ENCODE results near the gene TEX53.

The TEX53 gene

GRCh38 chr9:114688909-114689610 is 31.5 kb upstream of the TEX53 start:
- Mint-ChIP-seq H3K4me1 (ENCODE audit: low read depth) (peaks cover 12% of the 10 kb centered on the region), H3K9me3 (no peaks in the 10 kb centered on the region), H3K36me3 (ENCODE audit: low read depth) (no peaks in the 10 kb centered on the region), H3K27me3 (peaks cover 7% of the 10 kb centered on the region), H3K4me3 (no peak overlapping the region), H3K27ac (no peak overlapping the region)
- intact Hi-C loops (cut with micrococcal nuclease), result no loop called here

DNA sequence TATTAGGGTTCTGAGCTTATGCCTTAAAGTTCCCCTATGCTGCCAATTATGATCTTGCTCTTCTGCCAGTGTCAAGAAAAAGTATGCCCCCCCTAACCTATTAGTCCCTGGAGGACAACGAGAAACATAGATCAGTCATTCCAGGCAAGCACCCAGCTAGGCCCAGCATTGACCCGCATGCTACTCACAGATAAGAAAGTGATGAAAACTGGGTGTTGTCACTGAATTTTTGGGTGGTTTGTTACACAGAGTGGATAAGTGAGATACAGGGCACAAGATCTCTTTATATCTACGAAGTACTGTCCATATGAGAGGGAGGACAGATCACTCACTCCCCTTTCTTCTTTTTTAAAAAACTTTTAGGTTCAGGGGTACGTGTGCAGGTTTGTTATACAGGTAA is 30.8 kb upstream of the TEX53 start:
- H3K36me3 Mint-ChIP-seq (ENCODE audit: low read depth), result no peaks in the 10 kb centered on the region
- H3K9me3 Mint-ChIP-seq, result no peaks in the 10 kb centered on the region
- no peak overlapping the region for H3K27ac Mint-ChIP-seq
- peaks cover 12% of the 10 kb centered on the region for H3K4me1 Mint-ChIP-seq (ENCODE audit: low read depth)
- H3K27me3 Mint-ChIP-seq, result peaks cover 7% of the 10 kb centered on the region
- intact Hi-C loops (cut with micrococcal nuclease), result no loop called here
- H3K4me3 Mint-ChIP-seq, result no peak overlapping the region

DNA sequence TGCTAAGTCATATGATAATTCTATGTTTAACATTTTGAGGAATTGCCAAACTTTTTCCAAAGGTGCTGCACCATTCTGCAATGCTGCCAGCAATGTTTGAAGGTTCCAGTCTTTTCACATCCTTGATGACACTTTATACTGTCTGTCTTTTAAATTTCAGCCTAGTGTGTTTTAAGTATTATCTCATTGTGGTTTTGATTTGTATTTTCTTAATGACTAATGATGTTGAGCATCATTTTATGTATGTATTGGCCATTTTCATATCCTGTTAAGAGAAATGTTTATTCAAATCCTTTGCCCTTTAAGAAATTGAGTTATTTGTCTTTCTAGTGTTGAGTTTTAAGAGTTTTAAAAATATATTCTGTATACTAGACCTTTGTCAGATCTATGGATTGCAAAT is 29.4 kb upstream of the TEX53 start:
- Mint-ChIP-seq H3K4me3 (no peak overlapping the region), H3K9me3 (no peaks in the 10 kb centered on the region), H3K36me3 (ENCODE audit: low read depth) (no peaks in the 10 kb centered on the region), H3K4me1 (ENCODE audit: low read depth) (peaks cover 12% of the 10 kb centered on the region), H3K27me3 (peaks cover 7% of the 10 kb centered on the region), H3K27ac (no peak overlapping the region)
- intact Hi-C loops (cut with micrococcal nuclease), result no loop called here

DNA sequence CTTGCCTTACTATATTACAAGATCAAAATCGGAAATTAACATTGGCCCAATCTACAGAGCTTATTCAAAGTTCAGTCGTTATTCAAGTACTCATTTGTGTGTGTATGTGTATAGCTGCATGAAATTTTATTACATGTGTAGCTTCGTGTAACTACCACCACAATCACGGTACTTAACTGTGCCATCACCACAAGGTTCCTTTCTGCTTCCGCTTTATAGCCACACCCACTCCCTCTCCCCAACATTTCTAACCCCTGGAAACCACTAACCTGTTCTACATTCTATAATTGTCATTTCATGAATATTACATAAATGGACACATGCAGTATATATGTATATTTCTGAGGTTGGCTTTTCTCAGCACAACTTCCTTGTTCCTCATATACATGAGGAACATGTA is 28.3 kb upstream of the TEX53 start:
- H3K4me3 Mint-ChIP-seq, result no peak overlapping the region

GRCh38 chr9:114684036-114684435 is 26.4 kb upstream of the TEX53 start:
- Mint-ChIP-seq H3K27ac (no peak overlapping the region), H3K9me3 (no peaks in the 10 kb centered on the region), H3K4me3 (no peak overlapping the region), H3K27me3 (no peaks in the 10 kb centered on the region), H3K4me1 (ENCODE audit: low read depth) (peaks cover 5% of the 10 kb centered on the region), H3K36me3 (ENCODE audit: low read depth) (no peaks in the 10 kb centered on the region)
- intact Hi-C loops (cut with micrococcal nuclease), result loop anchor here (5.0 kb wide), 1 partner anchor 53 kb away; no protein-coding TSS in a partner anchor

More for the DNA sequence above, 28.3 kb upstream of the TEX53 start:
- Mint-ChIP-seq H3K9me3 (no peaks in the 10 kb centered on the region), H3K4me1 (ENCODE audit: low read depth) (peaks cover 9% of the 10 kb centered on the region), H3K27me3 (peaks cover 6% of the 10 kb centered on the region), H3K36me3 (ENCODE audit: low read depth) (no peaks in the 10 kb centered on the region), H3K27ac (no peak overlapping the region)
- intact Hi-C loops (cut with micrococcal nuclease), result no loop called here

DNA sequence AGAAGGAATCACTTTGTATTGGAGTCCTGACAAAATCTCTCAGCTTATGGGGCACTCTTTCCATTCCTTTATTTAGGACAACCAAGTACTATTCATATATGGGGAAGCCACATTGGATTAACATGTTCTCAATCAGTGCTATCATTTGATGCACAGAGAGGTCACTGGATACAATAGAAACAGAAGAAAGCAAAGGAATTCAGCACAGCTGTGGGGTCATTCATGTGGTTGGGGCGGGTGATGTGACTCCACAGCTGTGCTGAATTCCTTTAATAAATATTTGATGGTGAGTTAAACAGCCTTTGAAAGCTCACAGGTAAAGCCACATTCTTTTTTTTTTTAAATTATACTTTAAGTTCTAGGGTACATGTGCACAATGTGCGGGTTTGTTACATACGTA is 25.2 kb upstream of the TEX53 start:
- no peak overlapping the region for H3K27ac Mint-ChIP-seq
- no peaks in the 10 kb centered on the region for H3K9me3 Mint-ChIP-seq
- peaks cover 1% of the 10 kb centered on the region for H3K27me3 Mint-ChIP-seq
- H3K36me3 Mint-ChIP-seq (ENCODE audit: low read depth), result no peaks in the 10 kb centered on the region
- H3K4me3 Mint-ChIP-seq, result no peak overlapping the region
- H3K4me1 Mint-ChIP-seq (ENCODE audit: low read depth), result peaks cover 15% of the 10 kb centered on the region
- intact Hi-C loops (cut with micrococcal nuclease), result loop anchor here (1.0 to 5.0 kb wide), 4 partner anchors 54 to 842 kb away; no protein-coding TSS in a partner anchor

GRCh38 chr9:114681594-114682332 is 24.2 kb upstream of the TEX53 start, which contains the start of gene TEX48:
TSS of gene TEX48 (minus strand) at chr9:114682192. CDS start at chr9:114671723, 10,469 bp downstream.
- intact Hi-C loops (cut with micrococcal nuclease), result loop anchor here (1.0 to 5.0 kb wide), 4 partner anchors 56 to 844 kb away; no protein-coding TSS in a partner anchor
- Mint-ChIP-seq H3K27ac (no peak within 1 kb of the TSS), H3K27me3 (peaks cover 2% of the 10 kb centered on the region)

DNA sequence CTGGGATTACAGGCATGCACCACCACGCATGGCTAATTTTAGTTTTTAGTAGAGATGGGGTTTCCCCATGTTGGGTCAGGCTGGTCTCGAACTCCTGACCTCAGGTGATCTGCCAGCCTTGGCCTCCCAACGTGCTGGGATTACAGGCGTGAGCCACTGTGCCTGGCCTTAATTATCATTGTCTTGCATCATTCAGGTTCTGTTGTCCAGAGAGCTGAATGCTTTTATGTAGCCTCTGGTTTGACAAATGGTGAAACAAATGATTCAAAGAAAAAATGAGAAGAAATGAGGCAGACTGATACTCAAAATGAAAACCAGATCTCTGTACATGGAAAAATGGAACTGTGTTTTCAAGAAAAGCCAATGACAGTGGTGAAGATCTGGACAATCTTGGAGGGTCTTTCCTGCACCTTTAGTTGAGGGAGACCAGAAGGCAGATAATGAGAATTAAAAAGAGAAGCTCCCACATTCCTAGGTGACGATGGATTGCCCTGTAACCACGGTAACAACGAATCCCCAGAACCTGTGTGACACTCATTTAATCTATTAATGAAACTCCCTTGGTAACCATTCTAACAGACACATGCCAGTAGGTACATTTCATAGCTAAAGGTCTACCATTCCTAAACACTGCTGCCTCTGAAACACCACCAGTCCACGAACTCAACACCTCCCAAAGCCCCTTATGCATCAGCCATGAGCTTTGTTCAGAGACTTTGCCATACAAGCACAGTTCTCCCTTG is 22.8 kb upstream of the TEX53 start:
- Mint-ChIP-seq H3K27ac (no peak overlapping the region), H3K27me3 (peaks cover 2% of the 10 kb centered on the region), H3K36me3 (ENCODE audit: low read depth) (no peaks in the 10 kb centered on the region), H3K4me1 (ENCODE audit: low read depth) (peaks cover 27% of the 10 kb centered on the region), H3K4me3 (no peak overlapping the region), H3K9me3 (no peaks in the 10 kb centered on the region)
- intact Hi-C loops (cut with micrococcal nuclease), result loop anchor here (5.0 kb wide), 1 partner anchor 57 kb away; no protein-coding TSS in a partner anchor

More at GRCh38 chr9:114681594-114682332, 24.2 kb upstream of the TEX53 start, which contains the start of gene TEX48:
- H3K4me1 Mint-ChIP-seq (ENCODE audit: low read depth), result peaks cover 26% of the 10 kb centered on the region
- H3K4me3 Mint-ChIP-seq, result no peak within 1 kb of the TSS
- no peaks in the 10 kb centered on the region for H3K9me3 Mint-ChIP-seq
- H3K36me3 Mint-ChIP-seq (ENCODE audit: low read depth), result no peaks in the 10 kb centered on the region

DNA sequence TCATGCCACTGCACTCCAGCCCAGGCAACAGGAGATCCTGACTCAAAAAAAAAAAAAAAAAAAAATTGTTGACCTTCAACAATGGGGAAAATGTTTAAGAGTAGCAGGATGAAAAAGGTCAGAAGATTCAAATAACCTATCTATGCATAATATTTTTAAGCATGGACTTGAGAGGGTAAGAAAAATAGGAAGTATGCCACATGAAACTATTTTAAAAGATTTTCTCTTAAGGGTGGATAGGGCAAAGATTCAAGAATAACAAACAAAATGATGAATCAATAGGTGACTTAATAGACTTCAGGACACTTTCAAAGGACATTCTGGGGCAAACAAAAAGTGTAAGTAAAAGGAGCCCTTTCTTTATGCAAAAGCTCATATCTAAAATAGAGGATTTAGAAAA is 21.2 kb upstream of the TEX53 start:
- Mint-ChIP-seq H3K36me3 (ENCODE audit: low read depth) (no peaks in the 10 kb centered on the region), H3K27ac (no peak overlapping the region), H3K4me1 (ENCODE audit: low read depth) (peaks cover 27% of the 10 kb centered on the region)

GRCh38 chr9:114678130-114678529 is 20.5 kb upstream of the TEX53 start:
- intact Hi-C loops (cut with micrococcal nuclease), result no loop called here
- Mint-ChIP-seq H3K9me3 (no peaks in the 10 kb centered on the region), H3K36me3 (ENCODE audit: low read depth) (no peaks in the 10 kb centered on the region), H3K27me3 (peaks cover 2% of the 10 kb centered on the region), H3K4me1 (ENCODE audit: low read depth) (peaks cover 27% of the 10 kb centered on the region), H3K27ac (no peak overlapping the region), H3K4me3 (no peak overlapping the region)

More for the DNA sequence above, 21.2 kb upstream of the TEX53 start:
- intact Hi-C loops (cut with micrococcal nuclease), result no loop called here
- Mint-ChIP-seq H3K4me3 (no peak overlapping the region), H3K27me3 (peaks cover 2% of the 10 kb centered on the region), H3K9me3 (no peaks in the 10 kb centered on the region)

DNA sequence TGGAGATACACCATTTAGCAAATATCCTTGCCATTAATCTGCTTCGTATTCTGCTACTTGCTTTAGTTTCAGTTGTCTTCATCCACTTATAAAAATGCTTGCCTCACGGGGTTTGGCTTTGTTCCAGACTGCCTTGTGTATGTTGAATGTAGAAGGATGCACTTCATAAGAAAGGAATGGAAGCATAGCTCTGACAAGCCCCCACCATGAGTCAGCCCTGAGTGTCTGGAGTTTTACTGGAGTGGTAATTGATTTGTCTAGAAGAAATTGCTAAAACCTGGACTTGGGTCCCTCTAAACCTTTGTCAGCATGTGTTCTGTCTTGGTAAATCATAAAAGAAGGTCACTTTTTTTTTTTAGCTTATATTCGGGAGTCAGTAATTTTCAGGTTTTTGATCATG is 19.8 kb upstream of the TEX53 start:
- no peak overlapping the region for H3K27ac Mint-ChIP-seq
- H3K9me3 Mint-ChIP-seq, result no peaks in the 10 kb centered on the region
- H3K4me1 Mint-ChIP-seq (ENCODE audit: low read depth), result peaks cover 27% of the 10 kb centered on the region
- peaks cover 2% of the 10 kb centered on the region for H3K27me3 Mint-ChIP-seq
- H3K4me3 Mint-ChIP-seq, result no peak overlapping the region
- intact Hi-C loops (cut with micrococcal nuclease), result no loop called here
- H3K36me3 Mint-ChIP-seq (ENCODE audit: low read depth), result no peaks in the 10 kb centered on the region

- Mint-ChIP-seq H3K27ac (no peak overlapping the region), H3K27me3 (peaks cover 2% of the 10 kb centered on the region)
Measured at GRCh38 chr9:114676901-114677300, 19.3 kb upstream of the TEX53 start.

GRCh38 chr9:114674798-114675540 is 17.4 kb upstream of the TEX53 start:
- H3K27me3 Mint-ChIP-seq, result peaks cover 4% of the 10 kb centered on the region
- H3K27ac Mint-ChIP-seq, result no peak overlapping the region
- no peak overlapping the region for H3K4me3 Mint-ChIP-seq
- H3K9me3 Mint-ChIP-seq, result no peaks in the 10 kb centered on the region
- H3K36me3 Mint-ChIP-seq (ENCODE audit: low read depth), result no peaks in the 10 kb centered on the region
- intact Hi-C loops (cut with micrococcal nuclease), result no loop called here
- peaks cover 22% of the 10 kb centered on the region for H3K4me1 Mint-ChIP-seq (ENCODE audit: low read depth)

More at GRCh38 chr9:114676901-114677300, 19.3 kb upstream of the TEX53 start:
- H3K9me3 Mint-ChIP-seq, result no peaks in the 10 kb centered on the region
- H3K4me3 Mint-ChIP-seq, result no peak overlapping the region
- no peaks in the 10 kb centered on the region for H3K36me3 Mint-ChIP-seq (ENCODE audit: low read depth)
- intact Hi-C loops (cut with micrococcal nuclease), result no loop called here
- H3K4me1 Mint-ChIP-seq (ENCODE audit: low read depth), result peaks cover 27% of the 10 kb centered on the region
